ENCODE data around the gene C1S.
"Not testable (repeated sequence)": the region's sequence is repeated elsewhere in the genome, so short reads cannot be mapped to it uniquely, and the experiment has no call there.

C1S gene

GRCh38 chr12:7107181-7107580 is 46.7 kb downstream of the C1S start:
- not testable (repeated sequence) for DNase-seq

GRCh38 chr12:7107636-7108002 is 47.1 kb downstream of the C1S start:
- no peak for DNase-seq

- no peak for DNase-seq
Measured at GRCh38 chr12:7108003-7108795, 47.7 kb downstream of the C1S start.

- DNase-seq = peak; percentile 61
Measured at GRCh38 chr12:7108796-7109571, 48.5 kb downstream of the C1S start, which contains the start of gene C1RL. TSS of gene C1RL (minus strand) at chr12:7109214. CDS start at chr12:7109180, 34 bp downstream.

- DNase-seq = no peak
Measured at GRCh38 chr12:7109572-7109920, 49.0 kb downstream of the C1S start.

- DNase-seq = no peak
Measured at GRCh38 chr12:7110661-7111060, 50.1 kb downstream of the C1S start.

- DNase-seq = no peak
Measured at GRCh38 chr12:7112041-7112440, 51.5 kb downstream of the C1S start.

- DNase-seq = no peak
Measured at GRCh38 chr12:7113389-7113871, 52.9 kb downstream of the C1S start.

GRCh38 chr12:7114008-7114407 is 53.5 kb downstream of the C1S start:
- DNase-seq = no peak

GRCh38 chr12:7114851-7115250 is 54.3 kb downstream of the C1S start:
- DNase-seq = no peak

- no peak for DNase-seq
Measured at GRCh38 chr12:7116196-7116595, 55.7 kb downstream of the C1S start.

GRCh38 chr12:7116916-7117315 is 56.4 kb downstream of the C1S start:
- DNase-seq = no peak

- DNase-seq = no peak
Measured at GRCh38 chr12:7117670-7118069, 57.2 kb downstream of the C1S start.

GRCh38 chr12:7118881-7119280 is 58.4 kb downstream of the C1S start:
- DNase-seq = no peak

GRCh38 chr12:7120166-7120565 is 59.6 kb downstream of the C1S start:
- no peak for DNase-seq
